ENCODE results near the gene UTP25.

The UTP25 gene

GRCh38 chr1:209815490-209815889 is 12.3 kb upstream of the UTP25 start:
- Histone ChIP-seq H3K36me3 (ENCODE audit: insufficient read depth, low read length) (no peaks in the 10 kb centered on the region), H2AFZ (ENCODE audit: low read length) (no peak overlapping the region), H3K9ac (ENCODE audit: low read depth, low read length, poor library complexity, severe bottlenecking) (no peak overlapping the region), H4K20me1 (ENCODE audit: insufficient read depth, low read length, poor library complexity, severe bottlenecking) (no peaks in the 10 kb centered on the region), H3K4me1 (ENCODE audit: insufficient read depth, low read length, poor library complexity, severe bottlenecking) (no peaks in the 10 kb centered on the region), H3K4me3 (ENCODE audit: low read length, poor library complexity, severe bottlenecking) (no peak overlapping the region), H3K9me3 (ENCODE audit: insufficient read depth, low read depth, low read length) (no peaks in the 10 kb centered on the region), H3F3A (ENCODE audit: low read depth) (no peaks in the 10 kb centered on the region), H3K9me2 (replicated peaks; ENCODE audit: low read depth, low read length) (no peaks in the 10 kb centered on the region), H3K27me3 (ENCODE audit: insufficient read depth, low read length, poor library complexity, severe bottlenecking) (no peaks in the 10 kb centered on the region), H3K79me2 (ENCODE audit: insufficient read depth, low read length) (no peaks in the 10 kb centered on the region), H3K4me2 (ENCODE audit: low read depth, low read length, poor library complexity, severe bottlenecking) (no peak overlapping the region)
- TF ChIP-seq EZH2phosphoT487 (IDR thresholded peaks at IDR 0.05; ENCODE audit: borderline replicate concordance) (no peak), CTCF (conservative IDR thresholded peaks at IDR 0.05; ENCODE audit: low read length) (no peak)

- Histone ChIP-seq H3K4me3 (ENCODE audit: low read length, poor library complexity, severe bottlenecking) (no peak overlapping the region), H3K79me2 (ENCODE audit: insufficient read depth, low read length) (no peaks in the 10 kb centered on the region), H3K4me2 (ENCODE audit: low read depth, low read length, poor library complexity, severe bottlenecking) (no peak overlapping the region), H3K9ac (ENCODE audit: low read depth, low read length, poor library complexity, severe bottlenecking) (no peak overlapping the region), H3K36me3 (ENCODE audit: insufficient read depth, low read length) (no peaks in the 10 kb centered on the region), H3F3A (ENCODE audit: low read depth) (no peaks in the 10 kb centered on the region), H4K20me1 (ENCODE audit: insufficient read depth, low read length, poor library complexity, severe bottlenecking) (no peaks in the 10 kb centered on the region), H2AFZ (ENCODE audit: low read length) (no peak overlapping the region), H3K4me1 (ENCODE audit: insufficient read depth, low read length, poor library complexity, severe bottlenecking) (no peaks in the 10 kb centered on the region), H3K9me2 (replicated peaks; ENCODE audit: low read depth, low read length) (no peaks in the 10 kb centered on the region), H3K27me3 (ENCODE audit: insufficient read depth, low read length, poor library complexity, severe bottlenecking) (no peaks in the 10 kb centered on the region), H3K9me3 (ENCODE audit: insufficient read depth, low read depth, low read length) (no peaks in the 10 kb centered on the region)
- no peak for TF ChIP-seq EZH2phosphoT487 (IDR thresholded peaks at IDR 0.05; ENCODE audit: borderline replicate concordance)
- no peak for TF ChIP-seq CTCF (conservative IDR thresholded peaks at IDR 0.05; ENCODE audit: low read length)
Observed at GRCh38 chr1:209815931-209816341, 11.8 kb upstream of the UTP25 start.

- no peak overlapping the region for H3K4me2 ChIP-seq (ENCODE audit: low read depth, low read length, poor library complexity, severe bottlenecking)
- H4K20me1 ChIP-seq (ENCODE audit: insufficient read depth, low read length, poor library complexity, severe bottlenecking): no peaks in the 10 kb centered on the region
- no peaks in the 10 kb centered on the region for H3K9me2 ChIP-seq (replicated peaks; ENCODE audit: low read depth, low read length)
- H3K27me3 ChIP-seq (ENCODE audit: insufficient read depth, low read length, poor library complexity, severe bottlenecking): no peaks in the 10 kb centered on the region
- no peak overlapping the region for H2AFZ ChIP-seq (ENCODE audit: low read length)
- no peak overlapping the region for H3K4me3 ChIP-seq (ENCODE audit: low read length, poor library complexity, severe bottlenecking)
- H3K9ac ChIP-seq (ENCODE audit: low read depth, low read length, poor library complexity, severe bottlenecking): no peak overlapping the region
- H3F3A ChIP-seq (ENCODE audit: low read depth): no peaks in the 10 kb centered on the region
- no peaks in the 10 kb centered on the region for H3K79me2 ChIP-seq (ENCODE audit: insufficient read depth, low read length)
- no peaks in the 10 kb centered on the region for H3K9me3 ChIP-seq (ENCODE audit: insufficient read depth, low read depth, low read length)
- H3K36me3 ChIP-seq (ENCODE audit: insufficient read depth, low read length): no peaks in the 10 kb centered on the region
- no peak for TF ChIP-seq EZH2phosphoT487 (IDR thresholded peaks at IDR 0.05; ENCODE audit: borderline replicate concordance)
- no peak for TF ChIP-seq CTCF (conservative IDR thresholded peaks at IDR 0.05; ENCODE audit: low read length)
- no peaks in the 10 kb centered on the region for H3K4me1 ChIP-seq (ENCODE audit: insufficient read depth, low read length, poor library complexity, severe bottlenecking)
Observed at GRCh38 chr1:209816923-209817322, 10.8 kb upstream of the UTP25 start.
